HCT116 (cell line): Measurements from ENCODE around the gene GRM5.

Experiments
- CEBPB ChIP-seq: IDR thresholded peaks from 2 replicates; pipeline ENCODE4 v1.6.1; 2012; ENCODE audit warnings: low read depth
- EGR1 ChIP-seq: IDR thresholded peaks from 2 replicates; pipeline ENCODE4 v1.6.1; 2012; ENCODE audit warnings: low read depth
- EZH2phosphoT487 ChIP-seq: fragments of 200-600 bp; IDR thresholded peaks from 2 replicates; pipeline ENCODE4 v1.6.1; 2018; ENCODE audit warnings: antibody characterized with exemption, borderline replicate concordance
- POLR2A ChIP-seq: IDR thresholded peaks from 2 replicates; pipeline ENCODE4 v1.7.0; 2011; ENCODE audit warnings: borderline replicate concordance; ENCODE audit not compliant: insufficient read depth, insufficient read length; ENCODE audit errors: extremely low read depth
- POLR2AphosphoS5 ChIP-seq: IDR thresholded peaks from 2 replicates; pipeline ENCODE4 v1.6.1; 2011; ENCODE audit warnings: mild to moderate bottlenecking, low read depth, low read length, moderate library complexity
- SIN3A ChIP-seq: IDR thresholded peaks from 2 replicates; pipeline ENCODE4 v1.6.1; 2012; ENCODE audit warnings: low read depth
- SRF ChIP-seq: IDR thresholded peaks from 2 replicates; pipeline ENCODE4 v1.6.1; 2012; ENCODE audit warnings: low read depth
- ZNF274 ChIP-seq: fragments of 200-500 bp; sonication (Bioruptor generic); IDR thresholded peaks from 2 replicates; pipeline ENCODE4 v1.6.1; 2014; ENCODE audit warnings: mild to moderate bottlenecking, low read depth, low read length, inconsistent platforms
- TF ChIP-seq, protein P1 (sequence below), 3 experiments: fragments of 200-600 bp in 1 of 3; sonication (generic) in 1 of 3; IDR thresholded peaks in 2 of 3; conservative IDR thresholded peaks in 1 of 3; 2 replicates each; pipeline ENCODE4 v1.5.1; 2012 to 2017; ENCODE audit warnings: low read depth in 2 of 3, low read length in 2 of 3, antibody characterized with exemption in 1 of 3, borderline replicate concordance in 1 of 3, control low read depth in 1 of 3, mild to moderate bottlenecking in 1 of 3, mixed read lengths in 1 of 3, mixed run types in 1 of 3, moderate library complexity in 1 of 3; ENCODE audit not compliant: insufficient read depth in 1 of 3

DNA sequence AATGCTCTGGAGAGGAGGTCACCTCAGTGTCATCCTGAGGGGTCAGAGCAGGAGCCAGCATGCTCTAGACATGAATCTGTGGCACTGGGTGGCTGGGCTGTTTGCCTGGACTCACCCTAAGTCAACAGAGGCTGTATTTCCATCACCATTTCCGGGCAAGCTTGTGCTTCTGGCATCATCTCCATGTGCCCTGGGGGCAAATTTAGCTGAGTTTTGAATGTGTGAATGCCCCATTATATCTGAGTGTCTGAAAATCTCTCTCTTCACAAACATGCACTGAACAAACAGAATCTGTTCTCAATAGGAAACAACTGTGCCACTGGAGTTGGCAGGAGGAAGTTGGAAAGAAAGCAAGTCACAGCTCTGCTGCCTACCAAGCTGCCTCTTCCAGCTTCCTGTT is 356.2 kb downstream of the GRM5 start:
- TF ChIP-seq, protein P1, sequence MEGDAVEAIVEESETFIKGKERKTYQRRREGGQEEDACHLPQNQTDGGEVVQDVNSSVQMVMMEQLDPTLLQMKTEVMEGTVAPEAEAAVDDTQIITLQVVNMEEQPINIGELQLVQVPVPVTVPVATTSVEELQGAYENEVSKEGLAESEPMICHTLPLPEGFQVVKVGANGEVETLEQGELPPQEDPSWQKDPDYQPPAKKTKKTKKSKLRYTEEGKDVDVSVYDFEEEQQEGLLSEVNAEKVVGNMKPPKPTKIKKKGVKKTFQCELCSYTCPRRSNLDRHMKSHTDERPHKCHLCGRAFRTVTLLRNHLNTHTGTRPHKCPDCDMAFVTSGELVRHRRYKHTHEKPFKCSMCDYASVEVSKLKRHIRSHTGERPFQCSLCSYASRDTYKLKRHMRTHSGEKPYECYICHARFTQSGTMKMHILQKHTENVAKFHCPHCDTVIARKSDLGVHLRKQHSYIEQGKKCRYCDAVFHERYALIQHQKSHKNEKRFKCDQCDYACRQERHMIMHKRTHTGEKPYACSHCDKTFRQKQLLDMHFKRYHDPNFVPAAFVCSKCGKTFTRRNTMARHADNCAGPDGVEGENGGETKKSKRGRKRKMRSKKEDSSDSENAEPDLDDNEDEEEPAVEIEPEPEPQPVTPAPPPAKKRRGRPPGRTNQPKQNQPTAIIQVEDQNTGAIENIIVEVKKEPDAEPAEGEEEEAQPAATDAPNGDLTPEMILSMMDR (IDR thresholded peaks at IDR 0.05 in 2 of 3, conservative IDR thresholded peaks at IDR 0.05 in 1 of 3; ENCODE audit: borderline replicate concordance in 1 of 3, insufficient read depth in 1 of 3, low read depth in 2 of 3, low read length in 2 of 3): no peak
- TF ChIP-seq EGR1 (no peak), POLR2A (no peak), EZH2phosphoT487 (no peak), SRF (no peak), POLR2AphosphoS5 (no peak), SIN3A (no peak), ZNF274 (no peak), CEBPB (no peak)
